RPMI8226 (cell line): ENCODE results near the gene C19orf44.

Experiments
- DNase-seq: peaks from one replicate; pipeline ENCODE4 v3.0.0-alpha.2; 2015

The C19orf44 gene

GRCh38 chr19:16518483-16519229, 22.5 kb downstream of the C19orf44 start:
- no peak for DNase-seq

- DNase-seq = no peak
Measured at GRCh38 chr19:16519230-16519687, 23.1 kb downstream of the C19orf44 start.

GRCh38 chr19:16520074-16520973, 24.1 kb downstream of the C19orf44 start:
- DNase-seq = no peak

- DNase-seq = no peak
Measured at GRCh38 chr19:16520986-16521624, 24.9 kb downstream of the C19orf44 start.

- no peak for DNase-seq
Measured at GRCh38 chr19:16521715-16522289, 25.6 kb downstream of the C19orf44 start.

GRCh38 chr19:16522559-16523377, 26.6 kb downstream of the C19orf44 start:
- no peak for DNase-seq

GRCh38 chr19:16524991-16525734, 29.0 kb downstream of the C19orf44 start:
- no peak for DNase-seq

- no peak for DNase-seq
Measured at GRCh38 chr19:16525751-16526481, 29.7 kb downstream of the C19orf44 start.

GRCh38 chr19:16527334-16527935, 31.2 kb downstream of the C19orf44 start:
- DNase-seq = no peak

GRCh38 chr19:16527971-16528521, 31.9 kb downstream of the C19orf44 start:
- peak; percentile 26 for DNase-seq

- DNase-seq = no peak
Measured at GRCh38 chr19:16529466-16530144, 33.4 kb downstream of the C19orf44 start.

- DNase-seq = no peak
Measured at GRCh38 chr19:16530540-16531379, 34.6 kb downstream of the C19orf44 start.

GRCh38 chr19:16531380-16531669, 35.1 kb downstream of the C19orf44 start:
- no peak for DNase-seq

GRCh38 chr19:16532440-16533234, 36.4 kb downstream of the C19orf44 start:
- DNase-seq = no peak

GRCh38 chr19:16535381-16535780, 39.2 kb downstream of the C19orf44 start:
- no peak for DNase-seq

GRCh38 chr19:16536130-16536529, 39.9 kb downstream of the C19orf44 start:
- no peak for DNase-seq

- no peak for DNase-seq
Measured at GRCh38 chr19:16537111-16537510, 40.9 kb downstream of the C19orf44 start.

- no peak for DNase-seq
Measured at GRCh38 chr19:16540948-16541347, 44.8 kb downstream of the C19orf44 start.
